AG04449 (cell line): Measurements from ENCODE around the gene SOX4.
A peak's percentile ranks its signal among the peaks of the same experiment; 100 is the strongest.

Experiments
- CTCF ChIA-PET: fragments of 350-600 bp; formaldehyde crosslinking; extraction: SDS; loops from one replicate; lab custom pipeline; 2021; ENCODE audit warnings: antibody characterized with exemption; lab: Yijun Ruan, JAX
- POLR2A ChIA-PET: fragments of 400-600, 350-600 bp; formaldehyde crosslinking; extraction: SDS; loops from one replicate; lab custom pipeline; 2020; ENCODE audit warnings: antibody characterized with exemption, inconsistent platforms; lab: Yijun Ruan, JAX
- DNase-seq: peaks from one replicate; pipeline ENCODE4 v3.0.0-alpha.2; 2010; ENCODE audit warnings: low read depth, low spot score
- H3K4me3 ChIP-seq: 2 replicates; pipeline ENCODE4 v1.5.1; 2011; ENCODE audit warnings: low read depth, mild to moderate bottlenecking, control low read depth, low read length
- TF ChIP-seq, protein P1 (sequence below): IDR thresholded peaks from one replicate; pipeline ENCODE4 v1.5.1; 2011; ENCODE audit warnings: mild to moderate bottlenecking, moderate library complexity, low read length, control low read depth, inconsistent platforms; ENCODE audit not compliant: insufficient read depth; ENCODE audit errors: missing control alignments

The SOX4 gene

DNA sequence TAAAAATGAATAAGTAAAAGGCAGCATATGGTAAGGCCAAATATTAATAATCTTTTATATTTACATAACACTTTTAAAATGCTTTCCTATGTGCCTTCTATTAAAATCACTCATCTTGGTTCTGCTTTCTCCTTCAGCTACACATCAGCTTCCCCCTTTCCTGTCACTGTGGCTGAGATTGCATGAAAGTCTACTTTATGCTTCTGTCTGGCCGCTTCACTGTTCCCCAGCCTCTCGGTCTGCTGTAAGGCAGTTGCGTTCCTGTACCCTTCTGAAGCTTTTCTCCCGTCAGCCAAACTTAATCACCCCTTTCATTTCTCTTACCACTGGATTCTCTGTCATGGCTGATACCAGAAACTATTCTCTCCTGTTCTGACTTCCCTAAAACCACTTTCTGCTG lies 34.6 kb downstream of the SOX4 start:
- no peak for DNase-seq
- POLR2A ChIA-PET = no interaction called here
- TF ChIP-seq, protein P1, sequence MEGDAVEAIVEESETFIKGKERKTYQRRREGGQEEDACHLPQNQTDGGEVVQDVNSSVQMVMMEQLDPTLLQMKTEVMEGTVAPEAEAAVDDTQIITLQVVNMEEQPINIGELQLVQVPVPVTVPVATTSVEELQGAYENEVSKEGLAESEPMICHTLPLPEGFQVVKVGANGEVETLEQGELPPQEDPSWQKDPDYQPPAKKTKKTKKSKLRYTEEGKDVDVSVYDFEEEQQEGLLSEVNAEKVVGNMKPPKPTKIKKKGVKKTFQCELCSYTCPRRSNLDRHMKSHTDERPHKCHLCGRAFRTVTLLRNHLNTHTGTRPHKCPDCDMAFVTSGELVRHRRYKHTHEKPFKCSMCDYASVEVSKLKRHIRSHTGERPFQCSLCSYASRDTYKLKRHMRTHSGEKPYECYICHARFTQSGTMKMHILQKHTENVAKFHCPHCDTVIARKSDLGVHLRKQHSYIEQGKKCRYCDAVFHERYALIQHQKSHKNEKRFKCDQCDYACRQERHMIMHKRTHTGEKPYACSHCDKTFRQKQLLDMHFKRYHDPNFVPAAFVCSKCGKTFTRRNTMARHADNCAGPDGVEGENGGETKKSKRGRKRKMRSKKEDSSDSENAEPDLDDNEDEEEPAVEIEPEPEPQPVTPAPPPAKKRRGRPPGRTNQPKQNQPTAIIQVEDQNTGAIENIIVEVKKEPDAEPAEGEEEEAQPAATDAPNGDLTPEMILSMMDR = no peak
- CTCF ChIA-PET = no interaction called here
- no peak overlapping the region for H3K4me3 ChIP-seq

DNA sequence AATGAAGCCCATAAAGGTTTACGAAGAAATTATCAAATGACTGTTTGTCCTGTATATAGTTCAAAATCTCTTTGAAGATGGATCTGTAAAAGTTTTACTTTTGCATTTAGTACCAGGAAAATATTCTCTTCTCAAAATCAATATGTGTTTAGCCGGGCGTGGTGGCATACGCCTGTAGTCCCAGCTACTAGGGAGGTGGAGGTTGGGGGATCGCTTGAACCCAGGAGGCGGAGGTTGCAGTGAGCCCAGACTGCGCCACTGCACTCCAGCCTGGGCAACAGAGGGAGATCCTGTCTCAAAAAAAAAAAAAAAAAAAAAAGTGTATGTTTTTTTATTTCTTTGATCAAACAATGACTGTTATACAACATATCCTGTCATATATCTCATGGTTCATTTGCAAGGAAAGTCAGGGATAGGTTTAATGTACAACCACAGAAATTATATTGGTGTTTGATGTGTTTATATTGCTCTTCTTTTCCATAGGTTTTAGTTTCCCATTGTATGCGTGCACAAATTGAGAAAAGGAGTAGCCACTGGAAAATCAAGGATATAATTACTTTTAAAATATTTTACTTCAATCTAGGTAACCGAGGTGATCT lies 40.1 kb downstream of the SOX4 start:
- CTCF ChIA-PET = no interaction called here

DNA sequence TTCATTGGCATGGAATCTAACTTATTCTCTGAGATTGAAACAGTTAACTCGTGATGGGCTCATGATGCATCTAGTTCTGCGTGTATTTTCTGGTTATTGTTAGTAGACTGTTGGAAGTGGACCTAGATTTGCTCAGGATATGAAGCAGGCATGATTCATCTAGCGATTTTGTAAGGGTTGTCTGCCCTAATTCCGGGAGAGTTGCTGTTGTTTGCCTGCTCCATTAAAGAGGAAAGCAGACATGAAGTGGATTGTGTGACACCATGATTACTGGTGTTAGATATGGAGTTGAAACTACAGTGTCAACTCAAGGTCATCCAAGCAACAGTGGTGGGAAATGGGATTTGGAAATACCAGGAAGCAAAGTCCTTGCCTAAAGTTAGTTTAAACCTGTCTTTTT lies 41.0 kb downstream of the SOX4 start:
- POLR2A ChIA-PET = no interaction called here
- TF ChIP-seq, protein P1 = no peak
- CTCF ChIA-PET = no interaction called here
- peak; percentile 89 for DNase-seq
- H3K4me3 ChIP-seq = no peak overlapping the region

More for the DNA sequence above, 40.1 kb downstream of the SOX4 start:
- no peak overlapping the region for H3K4me3 ChIP-seq
- POLR2A ChIA-PET = no interaction called here
- DNase-seq = no peak
- TF ChIP-seq, protein P1 = no peak

DNA sequence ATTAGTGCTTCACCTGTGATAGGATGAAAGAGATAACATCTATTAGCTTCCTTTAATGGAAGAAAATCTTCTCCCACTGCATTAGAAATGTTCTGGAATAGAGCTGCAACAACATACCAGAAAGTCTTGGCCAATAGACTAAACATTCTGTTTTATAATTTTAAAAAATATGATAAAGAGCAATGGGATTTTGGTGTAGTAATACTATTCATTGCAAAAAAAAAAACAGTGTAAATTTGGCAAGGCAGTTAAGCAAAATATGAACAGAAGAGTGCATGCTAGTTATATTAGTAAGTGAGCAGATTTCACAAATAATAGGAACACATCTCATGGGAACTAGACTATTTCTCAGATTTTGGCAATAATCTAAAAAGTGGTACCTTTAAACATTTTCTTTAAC lies 43.3 kb downstream of the SOX4 start:
- H3K4me3 ChIP-seq = no peak overlapping the region
- CTCF ChIA-PET = no interaction called here
- POLR2A ChIA-PET = interaction anchor here (0.7 kb wide), 1 partner anchor 1529 kb away, joined by 3 read pairs; no protein-coding TSS in a partner anchor
- peak; percentile 12 for DNase-seq
- TF ChIP-seq, protein P1 = no peak

DNA sequence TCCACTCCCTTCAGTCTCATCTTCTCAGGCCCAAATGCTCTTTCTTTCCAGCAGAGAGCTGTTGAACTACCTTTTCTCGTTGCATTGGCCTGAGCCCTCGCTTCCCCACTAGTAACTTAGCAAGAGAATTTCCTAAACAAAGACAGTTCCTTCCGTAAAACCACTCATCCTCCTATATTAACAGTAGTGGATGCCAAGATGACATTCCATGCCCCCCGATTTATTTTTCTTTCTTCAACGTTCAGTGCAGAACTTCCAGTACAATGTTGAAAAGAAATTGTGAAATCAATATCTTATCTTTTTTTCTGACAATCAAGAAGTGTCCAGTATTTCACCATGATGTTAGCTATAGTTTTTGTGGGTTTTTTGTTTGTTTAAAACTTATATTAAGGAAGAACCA lies 45.8 kb downstream of the SOX4 start:
- TF ChIP-seq, protein P1 = no peak
- no peak for DNase-seq
- no peak overlapping the region for H3K4me3 ChIP-seq
- CTCF ChIA-PET = no interaction called here
- POLR2A ChIA-PET = no interaction called here
